Ovary (tissue), 3 donors: ENCODE results near the gene FGF12.
"Not testable (repeated sequence)": the region's sequence is repeated elsewhere in the genome, so short reads cannot be mapped to it uniquely, and the experiment has no call there.

Experiments used
- EP300 ChIP-seq: sonication (generic); formaldehyde crosslinking; IDR thresholded peaks from one replicate; pipeline ENCODE4 v1.6.1; 2017; ENCODE audit warnings: antibody characterized with exemption
- TF ChIP-seq, protein P1 (sequence below), 3 donors: fragments of 450-650 bp in 2 of 3; fragments of 200-600 bp in 1 of 3; IDR thresholded peaks; one replicate each; pipeline versions ENCODE4 v1.5.1 to v1.8.0; 2016 to 2022; ENCODE audit warnings: antibody characterized with exemption in 3 of 3, mild to moderate bottlenecking in 1 of 3
- donor health status: DM: no; HTN: no; CAD: no.

DNA sequence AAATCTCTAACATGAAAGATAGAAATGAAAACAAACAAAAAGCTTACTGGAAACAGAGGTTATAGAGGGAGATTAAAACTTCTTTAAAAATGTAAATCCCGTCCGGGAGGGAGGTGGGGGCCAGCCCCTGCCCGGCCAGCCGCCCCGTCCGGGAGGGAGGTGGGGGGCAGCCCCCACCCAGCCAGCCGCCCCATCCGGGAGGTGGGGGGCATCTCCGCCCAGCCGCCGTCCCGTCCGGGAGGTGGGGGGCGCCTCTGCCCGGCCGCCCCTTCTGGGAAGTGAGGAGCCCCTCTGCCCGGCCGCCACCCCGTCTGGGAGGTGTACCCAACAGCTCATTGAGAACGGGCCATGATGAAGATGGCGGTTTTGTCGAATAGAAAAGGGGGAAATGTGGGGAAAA lies 16.2 kb downstream of the FGF12 start:
- TF ChIP-seq, protein P1, sequence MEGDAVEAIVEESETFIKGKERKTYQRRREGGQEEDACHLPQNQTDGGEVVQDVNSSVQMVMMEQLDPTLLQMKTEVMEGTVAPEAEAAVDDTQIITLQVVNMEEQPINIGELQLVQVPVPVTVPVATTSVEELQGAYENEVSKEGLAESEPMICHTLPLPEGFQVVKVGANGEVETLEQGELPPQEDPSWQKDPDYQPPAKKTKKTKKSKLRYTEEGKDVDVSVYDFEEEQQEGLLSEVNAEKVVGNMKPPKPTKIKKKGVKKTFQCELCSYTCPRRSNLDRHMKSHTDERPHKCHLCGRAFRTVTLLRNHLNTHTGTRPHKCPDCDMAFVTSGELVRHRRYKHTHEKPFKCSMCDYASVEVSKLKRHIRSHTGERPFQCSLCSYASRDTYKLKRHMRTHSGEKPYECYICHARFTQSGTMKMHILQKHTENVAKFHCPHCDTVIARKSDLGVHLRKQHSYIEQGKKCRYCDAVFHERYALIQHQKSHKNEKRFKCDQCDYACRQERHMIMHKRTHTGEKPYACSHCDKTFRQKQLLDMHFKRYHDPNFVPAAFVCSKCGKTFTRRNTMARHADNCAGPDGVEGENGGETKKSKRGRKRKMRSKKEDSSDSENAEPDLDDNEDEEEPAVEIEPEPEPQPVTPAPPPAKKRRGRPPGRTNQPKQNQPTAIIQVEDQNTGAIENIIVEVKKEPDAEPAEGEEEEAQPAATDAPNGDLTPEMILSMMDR (IDR thresholded peaks at IDR 0.05): not testable (repeated sequence)
- TF ChIP-seq EP300: not testable (repeated sequence)
